ENCODE measurements around the gene DDT.

GRCh38 chr22:24010018-24010391, 35.8 kb upstream of the DDT start:
- TF ChIP-seq EZH2 (IDR thresholded peaks at IDR 0.05; ENCODE audit: insufficient read depth, poor library complexity, severe bottlenecking) (no peak), EZH2phosphoT487 (IDR thresholded peaks at IDR 0.05; ENCODE audit: insufficient read depth, low read depth) (no peak)

Measured in GM23248 (cell line).